Measurements from ENCODE around the gene CIB2.

Gene CIB2

GRCh38 chr15:78064544-78064943 lies 66.7 kb downstream of the CIB2 start:
- DNase-seq = no peak

- DNase-seq = no peak
These were observed 67.3 kb downstream of the CIB2 start for GRCh38 chr15:78063970-78064385.

GRCh38 chr15:78063217-78063616 lies 68.0 kb downstream of the CIB2 start:
- no peak for DNase-seq

GRCh38 chr15:78061963-78062427 lies 69.2 kb downstream of the CIB2 start:
- no peak for DNase-seq

GRCh38 chr15:78060232-78060631 lies 71.0 kb downstream of the CIB2 start:
- no peak for DNase-seq

GRCh38 chr15:78059110-78059839 lies 72.0 kb downstream of the CIB2 start:
- no peak for DNase-seq

GRCh38 chr15:78058401-78058935 lies 72.8 kb downstream of the CIB2 start:
- DNase-seq = no peak

- no peak for DNase-seq
These were observed 73.4 kb downstream of the CIB2 start for GRCh38 chr15:78057803-78058202.

- no peak for DNase-seq
These were observed 74.5 kb downstream of the CIB2 start for GRCh38 chr15:78056714-78057269.

- DNase-seq = no peak
These were observed 75.1 kb downstream of the CIB2 start for GRCh38 chr15:78055919-78056713.

GRCh38 chr15:78054966-78055365 lies 76.3 kb downstream of the CIB2 start:
- no peak for DNase-seq
